HG03520 (cell line): ENCODE data around the gene LRIG3.
"Not testable (repeated sequence)": the region's sequence is repeated elsewhere in the genome, so short reads cannot be mapped to it uniquely, and the experiment has no call there.

Experiments
- ATAC-seq: cut with Tn5 transposase; IDR thresholded peaks from one replicate; pipeline ENCODE4 v1.9.1; 2021; ENCODE audit warnings: mild to moderate bottlenecking, moderate library complexity; ENCODE audit not compliant: unreplicated experiment

LRIG3 gene

DNA sequence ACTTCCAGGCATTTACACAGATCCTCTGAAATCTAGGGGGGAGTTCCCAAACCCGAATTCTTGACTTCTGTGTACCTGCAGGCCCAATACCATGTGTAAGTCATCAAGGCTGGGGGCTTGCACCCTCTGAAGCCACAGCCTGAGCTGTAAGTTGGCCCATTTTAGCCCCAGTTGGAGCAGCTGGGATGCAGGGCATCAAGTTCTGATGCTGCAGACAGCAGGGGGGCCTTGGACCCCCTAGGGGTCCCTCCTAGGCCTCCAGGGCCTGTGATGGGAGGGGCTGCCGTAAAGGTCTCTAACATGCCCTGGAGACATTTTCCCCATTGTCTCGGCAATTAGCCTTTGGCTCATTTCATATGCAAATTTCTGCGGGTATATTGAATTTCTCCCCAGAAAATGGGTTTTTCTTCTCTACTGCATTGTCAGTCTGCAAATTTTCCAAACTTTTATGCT, 59.5 kb downstream of the LRIG3 start:
- ATAC-seq, result no peak

DNA sequence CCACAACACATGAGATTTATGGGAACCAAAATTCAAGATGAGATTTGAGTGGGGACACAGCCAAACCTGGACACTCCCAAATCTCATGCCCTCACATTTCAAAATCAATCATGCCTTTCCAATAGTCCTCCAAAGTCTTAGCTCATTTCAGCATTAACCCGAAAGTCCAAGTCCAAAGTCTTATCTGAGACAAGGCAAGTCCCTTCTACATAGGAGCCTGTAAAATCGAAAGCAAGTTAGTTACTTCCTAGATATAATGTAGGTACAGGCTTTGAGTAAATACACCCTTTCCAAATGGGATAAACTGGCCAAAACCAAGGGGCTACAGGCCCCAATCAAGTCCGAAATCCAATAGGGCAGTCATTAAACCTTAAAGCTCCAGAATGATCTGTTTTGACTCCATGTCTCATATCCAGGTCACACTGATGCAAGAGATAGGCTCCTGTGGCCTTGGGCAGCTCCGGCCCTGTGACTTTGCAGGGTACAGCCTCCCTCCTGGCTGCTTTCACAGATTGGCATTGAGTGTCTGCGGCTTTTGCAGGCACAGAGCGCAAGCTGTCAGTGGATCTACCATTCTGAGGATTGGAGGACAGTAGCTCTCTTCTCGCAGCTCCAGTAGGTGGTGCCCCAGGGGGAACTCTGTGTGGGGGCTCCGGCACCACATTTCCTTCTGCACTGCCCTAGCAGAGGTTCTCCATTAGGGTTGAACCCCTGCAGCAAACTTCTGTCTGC, 60.1 kb downstream of the LRIG3 start:
- no peak for ATAC-seq

DNA sequence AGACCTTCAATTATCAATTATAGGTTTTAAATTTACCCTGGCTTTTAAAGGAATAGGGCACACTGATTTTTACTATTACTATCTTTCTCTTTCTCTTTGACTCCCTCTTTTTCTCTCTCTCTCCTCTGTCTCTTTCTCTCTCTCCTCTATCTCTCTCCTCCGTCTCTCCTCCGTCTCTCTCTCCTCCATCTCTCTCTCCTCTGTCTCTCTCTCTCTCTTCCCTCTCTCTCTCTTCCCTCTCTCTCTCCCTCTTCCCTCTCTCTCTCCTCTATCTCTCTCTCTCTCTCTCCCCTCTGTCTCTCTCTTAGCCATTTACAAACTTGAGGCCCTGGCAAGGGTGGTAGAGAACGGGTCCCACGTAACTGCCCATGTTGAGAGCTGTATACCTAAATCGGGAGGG, 62.3 kb downstream of the LRIG3 start:
- no peak for ATAC-seq

DNA sequence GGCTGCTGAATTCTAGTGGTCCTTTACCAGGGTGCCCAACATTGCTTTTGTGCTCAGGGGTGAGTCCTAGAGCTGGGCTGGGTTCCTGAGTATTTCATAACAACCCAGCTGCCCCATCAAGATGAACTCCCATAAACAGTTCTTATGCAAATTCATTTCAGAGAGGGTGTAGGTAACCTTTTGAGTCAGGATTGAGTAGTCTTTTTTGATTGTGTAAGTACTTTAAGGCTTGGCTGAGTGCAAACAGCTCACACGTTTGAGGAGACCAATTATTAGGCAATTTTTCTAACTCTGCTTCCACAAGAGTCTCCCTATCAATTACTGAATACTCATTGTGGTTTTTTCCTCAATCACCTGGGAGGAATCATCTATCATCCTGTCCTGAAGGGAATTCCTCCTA, 63.1 kb downstream of the LRIG3 start:
- ATAC-seq, result not testable (repeated sequence)

DNA sequence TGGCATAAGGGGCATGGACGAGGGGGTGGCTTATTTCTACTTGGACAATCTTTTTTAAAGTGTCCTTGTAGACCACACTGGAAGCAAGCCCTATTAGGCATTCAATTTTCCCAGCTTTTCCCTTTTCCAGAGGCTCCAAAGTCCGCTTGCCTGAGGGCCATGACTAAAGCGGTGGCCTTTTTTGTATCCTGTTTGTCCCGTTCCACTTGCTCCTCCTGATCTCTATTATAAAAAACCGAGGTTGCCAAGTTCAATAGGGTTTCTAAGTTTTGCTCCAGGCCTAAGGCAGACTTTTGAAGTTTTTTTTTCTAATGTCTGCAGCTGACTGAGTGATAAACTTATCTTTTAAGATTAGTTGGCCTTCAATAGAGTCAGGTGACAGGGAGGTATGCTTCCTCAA, 64.7 kb downstream of the LRIG3 start:
- not testable (repeated sequence) for ATAC-seq

DNA sequence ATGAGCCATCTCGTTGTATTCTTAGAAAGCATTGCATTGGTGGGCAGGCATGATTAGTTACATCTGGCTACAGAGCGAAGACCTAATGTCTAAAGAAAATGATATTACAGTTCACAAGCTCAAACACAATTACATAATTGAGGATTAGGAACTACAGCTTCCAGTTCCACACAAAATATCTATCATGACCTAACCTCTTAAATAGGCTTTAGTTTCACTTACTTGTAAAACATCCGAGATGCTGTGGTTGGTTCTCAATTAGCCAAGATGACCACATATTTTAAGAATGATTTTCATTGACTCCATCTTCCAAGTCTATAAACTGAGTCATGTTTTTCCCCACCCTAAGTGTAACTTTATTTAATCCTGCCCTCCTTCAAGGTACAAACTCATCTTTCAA, 69.5 kb downstream of the LRIG3 start:
- ATAC-seq, result no peak

DNA sequence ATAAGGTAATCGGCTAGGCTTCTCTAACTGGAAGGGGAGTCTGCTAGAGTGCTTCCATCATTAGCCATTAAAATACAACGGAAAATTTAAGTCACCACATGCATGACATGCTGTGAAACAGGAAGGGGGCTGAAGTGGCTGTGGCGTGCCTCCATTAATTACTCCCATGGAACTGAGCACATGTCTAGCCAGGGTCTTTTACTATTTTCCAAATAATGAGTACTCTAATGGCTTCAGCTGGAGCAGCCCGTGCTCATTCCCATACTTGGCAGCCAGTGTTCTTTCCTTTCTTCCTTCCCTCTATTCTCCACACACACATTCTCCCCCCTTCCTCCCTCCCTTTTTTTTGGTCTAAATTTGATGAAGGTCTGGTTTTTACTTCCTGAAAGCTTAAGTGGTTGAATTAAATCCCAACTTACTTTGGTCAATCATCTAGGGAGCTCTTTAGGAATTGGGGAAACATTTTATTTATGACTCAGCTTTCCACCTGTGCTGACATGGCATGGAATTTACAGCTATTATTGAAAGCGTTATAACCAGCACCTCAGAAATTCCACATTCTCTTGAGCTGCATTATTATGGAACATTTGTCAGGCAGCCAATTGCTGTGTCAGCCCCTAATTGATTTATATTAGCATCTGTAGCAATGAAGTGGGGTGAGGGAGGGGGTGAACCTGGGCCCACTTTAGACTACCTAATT, 72.3 kb downstream of the LRIG3 start:
- ATAC-seq, result no peak

DNA sequence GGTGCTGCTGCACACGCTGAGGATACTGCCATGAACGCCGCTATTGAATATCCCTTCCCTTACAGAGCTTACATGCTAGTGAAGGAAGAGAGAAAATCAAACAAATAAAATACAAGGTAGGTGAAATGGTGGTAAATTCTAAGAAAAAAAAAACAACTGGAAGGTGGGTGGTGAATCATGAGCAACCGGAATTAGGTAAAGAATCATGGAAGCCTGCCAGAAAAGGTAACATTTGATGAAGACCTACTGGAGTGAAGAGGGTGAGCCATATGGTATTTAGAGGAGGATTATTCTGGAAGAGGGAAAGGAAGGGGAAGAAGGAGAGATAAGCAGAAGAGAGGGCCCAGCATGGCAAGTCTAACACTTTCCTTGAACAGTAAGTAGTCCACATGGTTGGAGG, 76.1 kb downstream of the LRIG3 start:
- ATAC-seq, result no peak

DNA sequence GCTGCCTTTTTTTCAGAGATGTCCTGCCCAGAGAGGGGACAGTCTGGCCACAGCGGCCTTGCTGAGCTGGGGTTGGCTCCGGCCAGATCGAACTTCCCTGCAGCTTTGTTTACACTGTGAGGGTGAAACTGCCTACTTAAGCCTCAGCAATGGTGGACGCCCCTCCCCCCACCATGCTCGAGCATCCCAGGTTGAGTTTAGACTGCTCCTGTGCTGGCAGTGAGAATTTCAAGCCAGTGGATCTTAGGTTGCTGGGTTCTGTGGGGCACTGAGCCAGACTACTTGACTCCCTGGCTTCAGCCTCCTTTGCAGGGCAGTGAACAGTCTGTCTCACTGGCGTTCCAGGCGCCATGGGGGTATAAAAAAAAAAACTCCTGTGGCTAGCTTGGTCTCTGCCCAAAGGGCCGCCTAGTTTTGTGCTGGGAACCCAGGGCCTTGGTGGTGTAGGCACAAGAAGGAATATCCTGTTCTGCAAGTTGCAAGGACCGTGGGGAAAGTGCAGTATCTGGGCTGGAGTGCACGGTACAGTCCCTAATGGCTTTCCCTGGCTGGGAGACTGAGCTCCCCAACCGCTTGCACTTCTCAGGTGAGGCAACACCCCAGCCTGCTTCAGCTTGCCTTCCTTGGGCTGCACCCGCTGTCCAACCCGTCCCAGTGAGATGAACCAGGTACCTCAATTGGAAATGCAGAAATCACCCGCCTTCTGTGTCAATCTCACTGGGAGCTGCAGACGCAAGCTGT, 79.1 kb downstream of the LRIG3 start:
- no peak for ATAC-seq

DNA sequence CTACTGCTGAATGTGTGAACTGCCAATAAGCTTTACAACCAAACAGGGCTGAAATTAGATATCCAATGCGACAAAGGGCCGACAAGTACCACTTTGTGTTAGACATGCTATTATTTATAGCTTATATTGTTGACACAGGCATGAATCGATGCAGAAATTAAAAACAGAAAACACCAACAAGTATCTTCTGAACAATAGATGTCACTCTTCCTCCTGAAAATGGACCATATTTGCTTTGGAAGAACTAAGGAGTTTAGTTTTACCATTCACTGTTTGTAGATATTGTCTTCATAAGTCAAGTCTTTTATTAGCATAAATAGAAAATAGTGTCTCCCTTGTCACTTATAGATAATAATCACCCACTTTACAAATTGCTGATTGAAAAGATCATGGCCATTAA, 86.5 kb downstream of the LRIG3 start:
- ATAC-seq, result no peak

DNA sequence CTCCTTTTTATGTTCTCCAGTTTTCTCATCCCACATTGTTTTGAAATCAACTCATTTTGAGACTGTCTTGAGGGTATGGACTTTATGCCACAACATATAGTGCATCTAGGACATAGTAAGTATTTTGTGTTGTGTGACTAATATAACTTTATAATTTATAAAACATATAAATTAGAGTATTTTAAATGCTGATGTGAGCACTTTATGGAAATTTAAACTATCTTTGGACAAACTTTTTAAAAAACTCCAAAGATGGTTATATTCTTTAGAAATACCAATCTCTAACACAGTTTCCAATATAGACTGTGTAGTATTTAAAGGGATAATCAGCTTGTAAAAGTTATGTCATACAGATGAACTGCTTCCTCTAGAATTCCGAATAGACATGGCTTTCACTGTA, 87.4 kb downstream of the LRIG3 start:
- no peak for ATAC-seq
